GM12878 (cell line): ENCODE data around the gene FAM193A. TPM values are rescaled to one million over a fixed set of nuclear protein-coding genes. Genes with fewer than 3 reads are reported as not detected.

Source experiments
- ATAC-seq: fragments of 200-7000 bp; cut with Tn5 transposase; 3 replicates; pipeline ENCODE4 v1.9.1; 2020; ENCODE audit warnings: mild to moderate bottlenecking, moderate library complexity
- BruUV-seq: library from RNA; stranded (reverse); fragments of 400-500 nt; replicated peaks from 2 replicates; lab custom pipeline; 2021; lab: Mats Ljungman, UMichigan
- CTCF ChIA-PET: fragments of 300-600 bp; sonication (Branson Sonifier 250); formaldehyde crosslinking; extraction: SDS; loops from one replicate; lab custom pipeline; 2021; ENCODE audit warnings: inconsistent platforms; lab: Yijun Ruan, JAX
- POLR2A ChIA-PET: fragments of 350-600 bp; formaldehyde crosslinking; extraction: SDS; loops from one replicate; lab custom pipeline; 2021; ENCODE audit warnings: inconsistent platforms; lab: Charles Lee
- RAD21 ChIA-PET: fragments of 300-600 bp; sonication (Branson Sonifier 250); formaldehyde crosslinking; loops from one replicate; lab custom pipeline; 2023; ENCODE audit warnings: antibody characterized with exemption; ENCODE audit not compliant: unreplicated experiment; lab: Charles Lee
- SMC1A ChIA-PET: fragments of 300-600 bp; sonication (Branson Sonifier 250); formaldehyde crosslinking; loops from one replicate; lab custom pipeline; 2023; ENCODE audit not compliant: unreplicated experiment, uncharacterized antibody; lab: Charles Lee
- DNase-seq: peaks from one replicate; pipeline ENCODE4 v3.0.0-alpha.2; 2011; ENCODE audit warnings: low read depth, low spot score
- FAIRE-seq: peaks from 3 replicates; lab custom pipeline; 2011; peaks lifted over from hg19 to GRCh38; lab: Jason Lieb, UNC
- H2AFZ ChIP-seq: 2 replicates; pipeline ENCODE4 v1.6.0; 2011; ENCODE audit warnings: low read depth, low read length, control low read depth; ENCODE audit not compliant: control insufficient read depth
- H3K27ac ChIP-seq: 2 replicates; pipeline ENCODE4 v1.5.1; 2011; ENCODE audit warnings: control low read depth; ENCODE audit not compliant: control insufficient read depth, insufficient read depth
- H3K27me3 ChIP-seq, 2 experiments: replicated peaks in 1 of 2; 2 replicates each; pipeline versions ENCODE4 v1.6.0 to v1.6.1; 2011; ENCODE audit warnings: low read length in 1 of 2; ENCODE audit not compliant: control insufficient read depth in 2 of 2, insufficient read depth in 2 of 2
- H3K36me3 ChIP-seq, 2 experiments: 2 replicates each; pipeline ENCODE4 v1.5.1; 2011; ENCODE audit warnings: low read length in 1 of 2; ENCODE audit not compliant: control insufficient read depth in 2 of 2, insufficient read depth in 2 of 2
- H3K4me1 ChIP-seq: 2 replicates; pipeline ENCODE4 v1.6.1; 2011; ENCODE audit warnings: mild to moderate bottlenecking, low read length, moderate library complexity, mixed read lengths; ENCODE audit not compliant: control insufficient read depth, insufficient read depth
- H3K4me2 ChIP-seq: 2 replicates; pipeline ENCODE4 v1.6.0; 2011; ENCODE audit warnings: control low read depth; ENCODE audit not compliant: control insufficient read depth, insufficient read depth
- H3K4me3 ChIP-seq: fragments of 200-600 bp; sonication (generic); 2 replicates; pipeline ENCODE4 v1.5.1; 2016
- H3K79me2 ChIP-seq: 2 replicates; pipeline ENCODE4 v1.6.0; 2011; ENCODE audit warnings: low read length; ENCODE audit not compliant: control insufficient read depth, insufficient read depth
- H3K9ac ChIP-seq: 2 replicates; pipeline ENCODE4 v1.8.0; 2011; ENCODE audit warnings: low read length, control low read depth, mixed read lengths; ENCODE audit not compliant: control insufficient read depth, insufficient read depth
- H3K9me3 ChIP-seq: replicated peaks from 3 replicates; pipeline ENCODE4 v1.5.1; 2011; ENCODE audit warnings: mild to moderate bottlenecking, low read length; ENCODE audit not compliant: control insufficient read depth, insufficient read depth
- H4K20me1 ChIP-seq: 2 replicates; pipeline ENCODE4 v1.6.0; 2011; ENCODE audit not compliant: control insufficient read depth, insufficient read depth
- NFYB ChIP-seq: IDR thresholded peaks from 2 replicates; pipeline ENCODE4 v1.6.1; 2011; ENCODE audit warnings: low read depth, mild to moderate bottlenecking, low read length, improper control_type of control experiment, moderate library complexity; ENCODE audit not compliant: insufficient read depth
- RCOR1 ChIP-seq: conservative IDR thresholded peaks from 2 replicates; pipeline ENCODE4 v1.6.1; 2012; ENCODE audit warnings: low read depth, low read length, improper control_type of control experiment
- WGBS: methylation state at CpG from one replicate; pipeline ENCODE4 v1.1.6; 2016; ENCODE audit warnings: low lambda C conversion rate; ENCODE audit not compliant: insufficient replicate concordance, insufficient coverage; ENCODE audit errors: missing lambda C conversion rate; 5-methylcytosine and 5-hydroxymethylcytosine counted together
- in situ Hi-C: fragments of 300-500 bp; cut with MboI; formaldehyde crosslinking; loops from 9 replicates; pipeline ENCODE4 v1.14.3; 2018; ENCODE audit warnings: mixed read lengths
- intact Hi-C: fragments of 100-400 bp; cut with micrococcal nuclease; formaldehyde crosslinking; loops from one replicate; pipeline ENCODE4 v1.14.2; 2022; ENCODE audit not compliant: unreplicated experiment
- polyA plus RNA-seq, 11 experiments: library from polyadenylated mRNA; depleted of rRNA in 4 of 11; unstranded in 6 of 11; stranded (reverse) in 5 of 11; fragments of >200 nt; fragmentation: Nextera tagmentation in 4 of 11; fragmentation: Illumina TruSeq in 1 of 11; extraction: Ambion mirVana in 4 of 11; extraction: Trizol in 1 of 11; gene quantifications; 1 replicate in 1 of 11; 2 replicates in 10 of 11; pipeline versions ENCODE4 v1.2.1 to v1.2.3, GENCODE V29; 2011 to 2016; ENCODE audit warnings: inconsistent platforms in 2 of 11, missing spikeins in 2 of 11, low read depth in 1 of 11
- total RNA-seq, 4 experiments: library from RNA; depleted of rRNA in 3 of 4; stranded (reverse); fragments of >200 nt in 3 of 4; fragmentation: Illumina TruSeq in 1 of 4; extraction: Trizol in 1 of 4; gene quantifications; 2 replicates each; pipeline versions ENCODE4 v1.2.1 to v1.2.3, GENCODE V29; 2013 to 2021
- TF ChIP-seq, protein P1 (sequence below): fragments of 450-650 bp; formaldehyde crosslinking; IDR thresholded peaks from 2 replicates; pipeline ENCODE4 v1.4.0; 2020; ENCODE audit warnings: mild to moderate bottlenecking, moderate library complexity

FAM193A gene
- total and polyA plus RNA-seq, 10 of the 15 experiments (the other 5 are each of a cell fraction or from before 2014, with no cell fraction given), result 0.52 to 23.3 (median 7.4) TPM

DNA sequence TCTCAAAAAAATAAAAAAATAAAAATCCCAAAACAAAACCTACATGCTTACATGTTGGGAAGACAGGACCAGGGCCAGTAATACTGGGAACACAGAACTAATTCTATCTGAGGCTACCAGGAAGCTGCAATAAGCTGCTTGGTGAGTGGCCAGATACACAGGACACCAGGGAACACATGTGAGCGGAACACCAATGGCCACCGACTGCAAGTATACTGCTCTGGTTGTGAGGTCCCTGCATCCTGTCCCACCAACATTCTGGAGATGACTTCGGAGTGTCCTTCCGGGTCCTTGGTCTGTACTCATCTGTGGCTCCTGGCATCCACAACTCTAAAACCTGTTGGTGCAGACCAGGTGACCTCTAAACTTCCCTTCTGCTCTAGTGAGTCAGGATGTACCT is 217.0 kb downstream of the FAM193A start:
- peaks cover 0 to 6% of the 10 kb centered on the region in 2 experiments; a peak in 3 of 4 replicates for H3K36me3 ChIP-seq
- TF ChIP-seq, protein P1, sequence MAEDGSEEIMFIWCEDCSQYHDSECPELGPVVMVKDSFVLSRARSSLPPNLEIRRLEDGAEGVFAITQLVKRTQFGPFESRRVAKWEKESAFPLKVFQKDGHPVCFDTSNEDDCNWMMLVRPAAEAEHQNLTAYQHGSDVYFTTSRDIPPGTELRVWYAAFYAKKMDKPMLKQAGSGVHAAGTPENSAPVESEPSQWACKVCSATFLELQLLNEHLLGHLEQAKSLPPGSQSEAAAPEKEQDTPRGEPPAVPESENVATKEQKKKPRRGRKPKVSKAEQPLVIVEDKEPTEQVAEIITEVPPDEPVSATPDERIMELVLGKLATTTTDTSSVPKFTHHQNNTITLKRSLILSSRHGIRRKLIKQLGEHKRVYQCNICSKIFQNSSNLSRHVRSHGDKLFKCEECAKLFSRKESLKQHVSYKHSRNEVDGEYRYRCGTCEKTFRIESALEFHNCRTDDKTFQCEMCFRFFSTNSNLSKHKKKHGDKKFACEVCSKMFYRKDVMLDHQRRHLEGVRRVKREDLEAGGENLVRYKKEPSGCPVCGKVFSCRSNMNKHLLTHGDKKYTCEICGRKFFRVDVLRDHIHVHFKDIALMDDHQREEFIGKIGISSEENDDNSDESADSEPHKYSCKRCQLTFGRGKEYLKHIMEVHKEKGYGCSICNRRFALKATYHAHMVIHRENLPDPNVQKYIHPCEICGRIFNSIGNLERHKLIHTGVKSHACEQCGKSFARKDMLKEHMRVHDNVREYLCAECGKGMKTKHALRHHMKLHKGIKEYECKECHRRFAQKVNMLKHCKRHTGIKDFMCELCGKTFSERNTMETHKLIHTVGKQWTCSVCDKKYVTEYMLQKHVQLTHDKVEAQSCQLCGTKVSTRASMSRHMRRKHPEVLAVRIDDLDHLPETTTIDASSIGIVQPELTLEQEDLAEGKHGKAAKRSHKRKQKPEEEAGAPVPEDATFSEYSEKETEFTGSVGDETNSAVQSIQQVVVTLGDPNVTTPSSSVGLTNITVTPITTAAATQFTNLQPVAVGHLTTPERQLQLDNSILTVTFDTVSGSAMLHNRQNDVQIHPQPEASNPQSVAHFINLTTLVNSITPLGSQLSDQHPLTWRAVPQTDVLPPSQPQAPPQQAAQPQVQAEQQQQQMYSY (CRISPR knock-in tag), result no peak
- TF ChIP-seq NFYB (peak; percentile 68), RCOR1 (no peak)
- TF ChIP-seq, all 136 proteins: peak for 1
- peak overlapping the region; percentile 44; the same call in 1 of the 2 replicates for H3K4me3 ChIP-seq
- H3K79me2 ChIP-seq, result peaks cover 51% of the 10 kb centered on the region
- ChIA-PET RAD21 (interaction anchor here (1.6 kb wide), 1 partner anchor 57 kb away, joined by 3 read pairs; no protein-coding TSS in a partner anchor), SMC1A (interaction anchor here (1.6 kb wide), 1 partner anchor 57 kb away, joined by 4 read pairs; no protein-coding TSS in a partner anchor), CTCF (interaction anchor here (0.6 to 1.6 kb wide), 2 partner anchors 52 to 56 kb away, joined by 3 to 4 read pairs; no protein-coding TSS in a partner anchor), POLR2A (interaction anchor here (0.6 to 0.8 kb wide), 2 partner anchors 46 to 152 kb away, joined by 3 to 4 read pairs; no protein-coding TSS in a partner anchor)
- H2AFZ ChIP-seq, result no peak overlapping the region
- 99% methylated on average over 4 of the region's 4 CpGs for WGBS
- H3K9me3 ChIP-seq, result no peaks in the 10 kb centered on the region; the same call in 2 of the 3 replicates
- H4K20me1 ChIP-seq, result peaks cover 6% of the 10 kb centered on the region; the same call in 1 of the 2 replicates
- ATAC-seq, result no peak
- FAIRE-seq, result no peak
- no peak for DNase-seq
- in situ Hi-C loops (loop anchor here (25.0 kb wide), 1 partner anchor 184 kb away; no protein-coding TSS in a partner anchor), intact Hi-C loops (no loop called here)
- peak overlapping the region; percentile 19; the same call in 1 of the 2 replicates for H3K4me2 ChIP-seq
- no peak overlapping the region for H3K9ac ChIP-seq
- H3K4me1 ChIP-seq, result peaks cover 12% of the 10 kb centered on the region
- H3K27me3 ChIP-seq, result no peaks in the 10 kb centered on the region
- BruUV-seq, result no TSS peak
- H3K27ac ChIP-seq, result no peak overlapping the region
